CD4-positive, alpha-beta T cell treated with Interleukin-10 for 1 hour (primary cell): ENCODE measurements around the gene GRM6.

Source experiments
- DNase-seq: peaks from one replicate; pipeline ENCODE4 v3.0.0-alpha.2; 2020

The GRM6 gene

DNA sequence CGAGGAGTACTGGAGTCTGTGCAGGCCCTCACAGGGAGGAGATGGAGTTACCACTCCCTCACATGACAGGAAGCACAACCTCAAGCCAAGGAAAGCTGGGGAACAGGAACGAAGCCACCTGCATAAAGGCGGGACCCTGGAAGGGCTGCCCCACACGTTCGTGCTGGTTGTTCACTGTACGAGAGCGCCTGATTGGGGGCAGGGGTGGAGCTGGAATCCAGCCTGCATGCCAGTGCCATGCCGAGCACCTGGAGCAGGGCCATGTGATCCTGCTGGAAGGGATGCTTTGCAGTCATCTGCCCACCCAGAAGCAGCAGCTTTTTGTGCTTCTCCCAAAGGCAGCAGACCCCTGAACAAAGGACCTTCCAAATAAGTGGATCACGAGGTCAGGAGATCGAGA, 11.4 kb downstream of the GRM6 start:
- DNase-seq: no peak

DNA sequence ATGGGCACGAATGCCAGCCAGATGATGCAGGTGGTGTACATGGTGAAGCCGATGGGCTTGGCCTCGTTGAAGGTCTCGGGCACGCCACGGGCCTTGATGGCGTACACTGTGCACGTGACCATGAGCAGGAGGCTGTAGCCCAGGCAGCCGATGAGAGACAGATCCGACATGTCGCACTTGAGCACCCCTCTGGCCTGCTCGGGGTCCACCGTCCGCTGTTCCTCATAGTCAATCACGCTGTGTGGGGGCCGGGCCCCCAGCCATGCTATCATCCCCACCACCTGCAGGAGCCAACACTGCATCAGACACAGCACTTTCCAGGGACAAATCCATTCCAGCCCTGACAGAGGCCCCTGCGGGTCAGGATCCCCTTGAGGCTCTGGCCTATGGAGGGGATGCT, 12.2 kb downstream of the GRM6 start:
- DNase-seq: no peak

GRCh38 chr5:178981381-178981780, 13.7 kb downstream of the GRM6 start:
- DNase-seq: no peak

DNA sequence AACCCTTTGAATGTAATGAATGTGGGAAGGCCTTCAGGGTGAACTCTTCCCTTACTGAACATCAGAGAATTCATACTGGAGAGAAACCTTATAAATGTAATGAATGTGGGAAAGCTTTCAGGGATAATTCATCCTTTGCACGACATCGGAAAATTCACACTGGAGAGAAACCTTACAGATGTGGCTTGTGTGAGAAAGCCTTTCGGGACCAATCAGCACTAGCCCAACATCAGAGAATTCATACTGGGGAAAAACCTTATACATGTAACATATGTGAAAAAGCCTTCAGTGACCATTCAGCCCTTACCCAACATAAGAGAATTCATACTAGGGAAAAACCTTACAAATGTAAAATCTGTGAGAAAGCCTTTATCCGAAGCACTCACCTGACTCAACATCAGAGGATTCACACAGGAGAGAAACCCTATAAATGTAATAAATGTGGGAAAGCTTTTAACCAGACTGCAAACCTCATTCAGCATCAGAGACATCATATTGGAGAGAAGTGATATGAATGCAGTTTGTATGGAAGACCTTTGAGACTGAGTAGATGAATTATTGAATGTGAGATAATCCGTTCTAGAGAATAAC, 29.6 kb downstream of the GRM6 start:
- no peak for DNase-seq

DNA sequence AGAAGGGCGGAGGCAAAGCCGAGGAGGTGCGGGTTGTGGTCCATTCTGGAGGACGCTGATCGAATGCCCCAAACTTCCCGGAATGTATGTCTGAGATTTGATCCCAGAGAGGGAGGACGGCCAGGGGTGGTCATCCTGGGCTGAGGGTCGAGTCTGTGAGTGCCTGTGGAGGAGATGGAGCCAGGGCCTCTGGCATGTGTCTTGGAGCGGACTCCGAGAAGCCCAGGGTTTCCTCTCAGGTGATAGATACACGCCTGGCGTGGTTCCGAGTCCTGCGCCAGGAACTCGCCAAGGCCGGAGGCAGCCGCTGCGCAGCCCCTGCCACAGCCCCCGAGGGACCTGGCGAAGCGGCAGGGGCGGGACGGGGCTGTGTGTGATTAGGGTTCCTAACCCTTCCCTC, 53.8 kb downstream of the GRM6 start:
- no peak for DNase-seq

DNA sequence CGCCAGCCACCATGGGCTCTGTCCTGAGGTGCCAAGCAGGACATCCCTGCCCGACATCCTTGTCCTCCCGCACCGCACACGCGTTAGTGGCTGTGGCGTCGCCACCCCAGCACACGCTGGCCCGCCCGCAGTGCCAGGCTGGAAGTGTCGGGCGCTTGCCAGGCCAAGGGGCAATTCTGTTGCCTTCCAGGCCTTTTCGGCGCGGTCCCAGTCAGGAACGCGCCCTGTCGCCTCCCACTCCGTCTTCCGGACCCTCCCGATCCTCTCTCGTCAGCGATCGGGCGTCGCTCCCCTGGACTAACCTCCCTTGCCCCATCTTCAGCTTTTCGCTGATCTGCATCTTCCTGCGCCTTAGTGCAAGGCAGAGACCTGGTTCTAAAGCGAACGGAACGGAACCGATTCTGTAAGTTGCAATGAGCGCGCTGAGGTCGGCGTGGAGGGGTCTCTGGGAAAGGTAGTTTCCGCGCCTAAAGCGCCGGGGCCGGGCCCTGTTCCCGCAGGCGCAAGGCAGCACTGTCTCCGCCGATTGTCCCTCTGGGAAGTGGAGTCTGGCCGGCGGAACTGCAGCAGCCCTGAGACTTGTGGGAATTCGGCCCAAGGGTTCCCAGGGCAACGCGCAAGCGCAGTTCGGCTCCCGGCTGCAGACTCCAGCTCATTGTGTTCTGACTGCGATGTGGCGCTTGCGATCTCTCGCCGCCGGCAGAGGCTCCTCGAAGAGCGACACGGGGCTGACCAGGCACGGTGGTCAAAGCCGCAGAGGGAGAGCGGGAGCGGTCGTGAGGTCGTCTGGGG, 54.4 kb downstream of the GRM6 start, which contains the start of gene ZNF454:
ZNF454 (plus strand) TSS at position 630 of the 792 bp plus-strand sequence. CDS start 1,594 bp downstream, outside the sequence.
- no peak for DNase-seq

- no peak for DNase-seq
Observed at GRCh38 chr5:178931846-178932760, 63.0 kb downstream of the GRM6 start.
